Kidney (tissue), 14 donors: ENCODE data around the gene PLPPR1. TPM values are rescaled to one million over a fixed set of nuclear protein-coding genes. Genes with fewer than 3 reads are reported as not detected.

Experiments
- DNase-seq, 5 donors: peaks; one replicate each; pipeline ENCODE4 v3.0.0-alpha.2; 2013 to 2020
- FAIRE-seq: peaks from 2 replicates; lab custom pipeline; 2012; peaks lifted over from hg19 to GRCh38; lab: Jason Lieb, UNC
- H3K27ac ChIP-seq, 2 donors: one replicate each; pipeline ENCODE4 v1.7.0; 2013; ENCODE audit warnings: low read depth in 2 of 2, low read length in 2 of 2, inconsistent platforms in 1 of 2
- H3K27me3 ChIP-seq: one replicate; pipeline ENCODE4 v1.7.1; 2013; ENCODE audit warnings: low read length, inconsistent platforms; ENCODE audit not compliant: control insufficient read depth, insufficient read depth
- H3K36me3 ChIP-seq, 3 donors: one replicate each; pipeline versions ENCODE4 v1.7.0 to v1.7.1; 2013; ENCODE audit warnings: low read length in 3 of 3, control low read depth in 1 of 3, inconsistent platforms in 1 of 3; ENCODE audit not compliant: insufficient read depth in 3 of 3, control insufficient read depth in 2 of 3
- H3K4me1 ChIP-seq, 3 donors: one replicate each; pipeline versions ENCODE4 v1.7.0 to v1.7.1; 2013; ENCODE audit warnings: low read length in 3 of 3, inconsistent platforms in 1 of 3, low read depth in 1 of 3; ENCODE audit not compliant: control insufficient read depth in 2 of 3, insufficient read depth in 2 of 3
- H3K4me3 ChIP-seq, 3 donors: one replicate each; pipeline versions ENCODE4 v1.7.0 to v1.8.1; 2013; ENCODE audit warnings: low read length in 3 of 3, control low read depth in 1 of 3, inconsistent platforms in 1 of 3
- H3K9ac ChIP-seq, 3 donors: one replicate each; pipeline versions ENCODE4 v1.7.0 to v1.7.1; 2013; ENCODE audit warnings: low read length in 3 of 3, control low read depth in 1 of 3, inconsistent platforms in 1 of 3
- H3K9me3 ChIP-seq, 3 donors: one replicate each; pipeline versions ENCODE4 v1.7.0 to v1.7.1; 2013; ENCODE audit warnings: low read length in 3 of 3, control low read depth in 1 of 3, inconsistent platforms in 1 of 3; ENCODE audit not compliant: control insufficient read depth in 2 of 3, insufficient read depth in 1 of 3
- CTCF ChIP-seq: IDR thresholded peaks from 3 replicates; pipeline ENCODE4 v1.5.1; 2012; ENCODE audit warnings: mild to moderate bottlenecking, moderate library complexity, borderline replicate concordance; ENCODE audit not compliant: insufficient read depth; ENCODE audit errors: extremely low read depth
- intact Hi-C: fragments of 100-400 bp; cut with DNase I; formaldehyde crosslinking; loops from one replicate; pipeline ENCODE4 v1.11.1; 2022
- polyA plus RNA-seq: library from polyadenylated mRNA; stranded (reverse); fragments of 350-450 nt; fragmentation: Illumina TruSeq; extraction: RNeasy Lipid Tissue Mini Kit (QIAGEN cat#74804); gene quantifications from one replicate; pipeline ENCODE4 v1.2.3, GENCODE V29; 2014; ENCODE audit warnings: low read depth, low replicate concordance; ENCODE audit not compliant: insufficient read depth
- total RNA-seq: library from RNA; stranded (reverse); fragmentation: NEBNext Ultra II Directional; extraction: Animal tissue kit (Norgen Biotek cat#: 25700); gene quantifications from one replicate; pipeline ENCODE4 v1.2.1, GENCODE V29; 2021
- donor health status: control.
- donor health status: control.
- donor health status: control.
- donor health status: control.
- donor health status: control.
- donor health status: DM: yes; HTN: yes; CAD: no.
- donor health status: Normal renal cell carcinoma (clear cell type).

PLPPR1 gene
- total and polyA plus RNA-seq, 2 donors from 2014 or later, result 0.98 to 21.6 TPM

GRCh38 chr9:101162231-101162630, 133.7 kb downstream of the PLPPR1 start:
- Histone ChIP-seq H3K36me3 (no peaks in the 10 kb centered on the region), H3K4me1 (no peaks in the 10 kb centered on the region), H3K4me3 (no peak overlapping the region), H3K9me3 (no peaks in the 10 kb centered on the region), H3K27ac (no peak overlapping the region), H3K27me3 (no peaks in the 10 kb centered on the region), H3K9ac (no peak overlapping the region)
- FAIRE-seq (no peak), DNase-seq (no peak)
- intact Hi-C loops, result no loop called here
- no peak for TF ChIP-seq CTCF

- FAIRE-seq, result no peak
- no peaks in the 10 kb centered on the region for H3K27me3 ChIP-seq
- TF ChIP-seq CTCF, result no peak
- no peak overlapping the region for H3K4me3 ChIP-seq
- no peaks in the 10 kb centered on the region for H3K36me3 ChIP-seq
- no peaks in the 10 kb centered on the region for H3K4me1 ChIP-seq
- no peak overlapping the region for H3K27ac ChIP-seq
- no peak overlapping the region for H3K9ac ChIP-seq
- H3K9me3 ChIP-seq, result no peaks in the 10 kb centered on the region
- DNase-seq, result no peak
- intact Hi-C loops, result no loop called here
Measured at GRCh38 chr9:101165131-101165530, 136.6 kb downstream of the PLPPR1 start.

GRCh38 chr9:101167490-101168134, 139.1 kb downstream of the PLPPR1 start:
- Histone ChIP-seq H3K9me3 (no peaks in the 10 kb centered on the region), H3K9ac (no peak overlapping the region), H3K36me3 (no peaks in the 10 kb centered on the region), H3K4me1 (no peaks in the 10 kb centered on the region), H3K27ac (no peak overlapping the region), H3K4me3 (no peak overlapping the region), H3K27me3 (no peaks in the 10 kb centered on the region)
- intact Hi-C loops, result no loop called here
- DNase-seq, result peak in 1 of 5 donors; percentile 13
- FAIRE-seq, result no peak
- no peak for TF ChIP-seq CTCF

GRCh38 chr9:101172616-101173015, 144.1 kb downstream of the PLPPR1 start:
- no peak overlapping the region for H3K4me3 ChIP-seq
- peaks cover 0 to 9% (median 0%) of the 10 kb centered on the region in 3 donors for H3K9me3 ChIP-seq
- intact Hi-C loops, result no loop called here
- no peaks in the 10 kb centered on the region for H3K4me1 ChIP-seq
- no peak overlapping the region for H3K9ac ChIP-seq
- TF ChIP-seq CTCF, result no peak
- no peak for FAIRE-seq
- no peaks in the 10 kb centered on the region for H3K36me3 ChIP-seq
- H3K27me3 ChIP-seq, result no peaks in the 10 kb centered on the region
- no peak overlapping the region for H3K27ac ChIP-seq
- DNase-seq, result peak in 2 of 5 donors; percentile 31 to 48
